Measurements from ENCODE around the gene CHD5.
A peak's percentile ranks its signal among the peaks of the same experiment; 100 is the strongest.
"Not testable (repeated sequence)": the region's sequence is repeated elsewhere in the genome, so short reads cannot be mapped to it uniquely, and the experiment has no call there.

Gene CHD5

DNA sequence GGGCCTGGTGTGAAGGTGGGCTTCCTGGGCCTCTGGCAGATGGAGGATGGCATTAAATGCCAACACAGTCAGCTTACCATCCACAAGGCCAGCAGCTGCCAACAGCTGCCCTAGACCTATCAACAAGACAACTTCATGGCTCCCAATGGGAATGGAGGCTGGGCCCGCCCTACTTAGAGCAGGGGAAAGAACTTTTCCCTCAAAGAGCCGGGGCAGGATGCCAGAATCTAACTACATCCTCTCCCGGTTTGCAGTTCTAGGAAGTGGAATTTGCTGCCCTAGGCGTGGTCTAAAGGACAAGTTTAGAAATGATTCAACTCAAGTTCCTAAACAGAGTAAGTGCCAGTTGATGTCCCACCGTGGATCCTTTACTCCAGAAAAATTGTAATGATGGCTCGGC, 42.5 kb upstream of the CHD5 start:
- Histone ChIP-seq H3K4me1 (ENCODE audit: control insufficient read depth in 1 of 2, insufficient read depth in 2 of 2, low read length in 2 of 2) (peaks cover 3 to 5% of the 10 kb centered on the region in 2 experiments), H2BK5ac (ENCODE audit: low read depth, low read length, poor library complexity) (no peak overlapping the region), H4K12ac (ENCODE audit: low read depth, low read length) (no peak overlapping the region), H2AK5ac (ENCODE audit: low read length) (no peak overlapping the region), H3K18ac (ENCODE audit: low read length) (no peak overlapping the region), H4K8ac (ENCODE audit: low read depth, low read length) (no peak overlapping the region), H3K27ac (ENCODE audit: low read depth, low read length) (no peak overlapping the region), H3K9ac (ENCODE audit: low read length) (no peak overlapping the region), H3K79me2 (ENCODE audit: control insufficient read depth, insufficient read depth, low read length, poor library complexity) (no peaks in the 10 kb centered on the region), H2AFZ (ENCODE audit: insufficient read depth, low read length, poor library complexity) (no peak overlapping the region), H2BK12ac (ENCODE audit: low read length) (no peak overlapping the region), H4K91ac (ENCODE audit: low read depth, low read length) (no peak overlapping the region), H3K9me3 (ENCODE audit: insufficient read depth, low read depth, low read length) (no peaks in the 10 kb centered on the region), H3K79me1 (ENCODE audit: low read length) (no peaks in the 10 kb centered on the region), H3K36me3 (ENCODE audit: control insufficient read depth in 1 of 2, insufficient read depth in 2 of 2, low read length in 2 of 2) (peaks cover 41% of the 10 kb centered on the region in 2 experiments), H3K4ac (ENCODE audit: low read depth, low read length) (no peak overlapping the region), H3K23ac (ENCODE audit: low read length) (no peak overlapping the region), H3K4me2 (ENCODE audit: low read length) (no peak overlapping the region), H3K4me3 (ENCODE audit: low read depth, low read length) (no peak overlapping the region), H3K27me3 (ENCODE audit: insufficient read depth, low read length) (no peaks in the 10 kb centered on the region), H3K14ac (ENCODE audit: low read length) (no peak overlapping the region), H2BK120ac (ENCODE audit: insufficient read depth, low read length, poor library complexity) (no peak overlapping the region)
- WGBS (ENCODE audit: extremely low coverage, insufficient coverage, insufficient read length) = no CpG with 5 or more reads among the region's 6 CpGs
- DNase-seq = peak in 1 of 2 donors; percentile 12

DNA sequence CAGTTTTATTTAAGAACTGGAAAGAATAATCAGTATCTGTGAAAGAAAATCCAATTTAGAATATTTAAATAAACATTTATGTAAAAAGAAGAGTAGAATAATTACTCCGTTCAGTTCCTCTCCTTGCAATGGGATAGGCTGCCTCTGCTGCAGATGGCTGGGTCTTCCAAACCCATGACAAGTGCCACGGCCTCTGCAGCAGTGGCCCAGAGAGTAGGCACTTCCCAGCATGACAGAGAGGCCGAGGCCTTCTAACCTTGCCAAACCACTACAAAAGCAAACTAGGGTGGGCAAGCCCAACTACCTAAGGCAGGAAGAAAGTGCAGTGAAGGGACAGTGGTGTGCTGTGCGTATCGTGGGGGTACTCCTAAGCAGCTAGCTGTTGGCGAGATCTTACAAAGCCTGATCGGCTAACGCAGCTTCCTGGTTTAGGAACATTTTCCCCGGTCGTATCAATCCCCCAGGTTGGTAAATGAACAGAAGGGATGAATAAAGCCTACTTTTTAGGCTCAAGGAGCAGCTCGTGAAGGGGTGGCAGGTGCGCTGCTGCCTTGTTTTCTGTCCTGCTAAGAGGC, 41.2 kb upstream of the CHD5 start:
- Histone ChIP-seq H2AK5ac (ENCODE audit: low read length) (no peak overlapping the region), H3K4me2 (ENCODE audit: low read length) (no peak overlapping the region), H3K9ac (ENCODE audit: low read length) (no peak overlapping the region), H3K9me3 (ENCODE audit: insufficient read depth, low read depth, low read length) (no peaks in the 10 kb centered on the region), H3K4me1 (ENCODE audit: control insufficient read depth in 1 of 2, insufficient read depth in 2 of 2, low read length in 2 of 2) (peaks cover 3 to 5% of the 10 kb centered on the region in 2 experiments), H2BK12ac (ENCODE audit: low read length) (no peak overlapping the region), H3K79me1 (ENCODE audit: low read length) (no peaks in the 10 kb centered on the region), H3K23ac (ENCODE audit: low read length) (no peak overlapping the region), H3K79me2 (ENCODE audit: control insufficient read depth, insufficient read depth, low read length, poor library complexity) (no peaks in the 10 kb centered on the region), H2BK5ac (ENCODE audit: low read depth, low read length, poor library complexity) (no peak overlapping the region), H4K8ac (ENCODE audit: low read depth, low read length) (no peak overlapping the region), H3K27ac (ENCODE audit: low read depth, low read length) (no peak overlapping the region), H4K91ac (ENCODE audit: low read depth, low read length) (no peak overlapping the region), H4K12ac (ENCODE audit: low read depth, low read length) (no peak overlapping the region), H2AFZ (ENCODE audit: insufficient read depth, low read length, poor library complexity) (no peak overlapping the region), H3K4ac (ENCODE audit: low read depth, low read length) (no peak overlapping the region), H3K27me3 (ENCODE audit: insufficient read depth, low read length) (no peaks in the 10 kb centered on the region), H3K4me3 (ENCODE audit: low read depth, low read length) (no peak overlapping the region), H3K36me3 (ENCODE audit: control insufficient read depth in 1 of 2, insufficient read depth in 2 of 2, low read length in 2 of 2) (peaks cover 36% of the 10 kb centered on the region in 2 experiments), H3K14ac (ENCODE audit: low read length) (no peak overlapping the region), H3K18ac (ENCODE audit: low read length) (no peak overlapping the region), H2BK120ac (ENCODE audit: insufficient read depth, low read length, poor library complexity) (no peak overlapping the region)
- no peak for DNase-seq
- WGBS (ENCODE audit: extremely low coverage, insufficient coverage, insufficient read length) = no CpG with 5 or more reads among the region's 12 CpGs

- H3K23ac ChIP-seq (ENCODE audit: low read length) = no peak overlapping the region
- no peaks in the 10 kb centered on the region for H3K27me3 ChIP-seq (ENCODE audit: insufficient read depth, low read length)
- no peak overlapping the region for H3K27ac ChIP-seq (ENCODE audit: low read depth, low read length)
- no CpG with 5 or more reads among the region's 8 CpGs for WGBS (ENCODE audit: extremely low coverage, insufficient coverage, insufficient read length)
- H2AK5ac ChIP-seq (ENCODE audit: low read length) = no peak overlapping the region
- no peak overlapping the region for H2BK12ac ChIP-seq (ENCODE audit: low read length)
- no peak overlapping the region for H2AFZ ChIP-seq (ENCODE audit: insufficient read depth, low read length, poor library complexity)
- H3K36me3 ChIP-seq (ENCODE audit: control insufficient read depth in 1 of 2, insufficient read depth in 2 of 2, low read length in 2 of 2) = peaks cover 25 to 26% of the 10 kb centered on the region in 2 experiments
- H3K4ac ChIP-seq (ENCODE audit: low read depth, low read length) = no peak overlapping the region
- H3K4me3 ChIP-seq (ENCODE audit: low read depth, low read length) = no peak overlapping the region
- H3K4me2 ChIP-seq (ENCODE audit: low read length) = no peak overlapping the region
- DNase-seq = peak; percentile 88 to 94
- H3K9ac ChIP-seq (ENCODE audit: low read length) = no peak overlapping the region
- H3K79me2 ChIP-seq (ENCODE audit: control insufficient read depth, insufficient read depth, low read length, poor library complexity) = no peaks in the 10 kb centered on the region
- no peak overlapping the region for H4K91ac ChIP-seq (ENCODE audit: low read depth, low read length)
- H3K9me3 ChIP-seq (ENCODE audit: insufficient read depth, low read depth, low read length) = no peaks in the 10 kb centered on the region
- H3K14ac ChIP-seq (ENCODE audit: low read length) = no peak overlapping the region
- H3K79me1 ChIP-seq (ENCODE audit: low read length) = no peaks in the 10 kb centered on the region
- no peak overlapping the region for H2BK120ac ChIP-seq (ENCODE audit: insufficient read depth, low read length, poor library complexity)
- H3K18ac ChIP-seq (ENCODE audit: low read length) = no peak overlapping the region
- peaks cover 3 to 5% of the 10 kb centered on the region in 2 experiments for H3K4me1 ChIP-seq (ENCODE audit: control insufficient read depth in 1 of 2, insufficient read depth in 2 of 2, low read length in 2 of 2)
- no peak overlapping the region for H2BK5ac ChIP-seq (ENCODE audit: low read depth, low read length, poor library complexity)
- H4K8ac ChIP-seq (ENCODE audit: low read depth, low read length) = no peak overlapping the region
- no peak overlapping the region for H4K12ac ChIP-seq (ENCODE audit: low read depth, low read length)
Observed at GRCh38 chr1:6220236-6220635, 40.1 kb upstream of the CHD5 start.

- H2AFZ ChIP-seq (ENCODE audit: insufficient read depth, low read length, poor library complexity); H3K27ac ChIP-seq (ENCODE audit: low read depth, low read length); H3K27me3 ChIP-seq (ENCODE audit: insufficient read depth, low read length); H4K8ac ChIP-seq (ENCODE audit: low read depth, low read length); H2AK5ac ChIP-seq (ENCODE audit: low read length); H3K79me2 ChIP-seq (ENCODE audit: control insufficient read depth, insufficient read depth, low read length, poor library complexity); H4K91ac ChIP-seq (ENCODE audit: low read depth, low read length); H3K4ac ChIP-seq (ENCODE audit: low read depth, low read length); H3K4me2 ChIP-seq (ENCODE audit: low read length); H3K18ac ChIP-seq (ENCODE audit: low read length); H3K9me3 ChIP-seq (ENCODE audit: insufficient read depth, low read depth, low read length); H2BK5ac ChIP-seq (ENCODE audit: low read depth, low read length, poor library complexity); H3K79me1 ChIP-seq (ENCODE audit: low read length); H2BK12ac ChIP-seq (ENCODE audit: low read length); H3K9ac ChIP-seq (ENCODE audit: low read length); H4K12ac ChIP-seq (ENCODE audit: low read depth, low read length); H3K23ac ChIP-seq (ENCODE audit: low read length); H2BK120ac ChIP-seq (ENCODE audit: insufficient read depth, low read length, poor library complexity); H3K4me1 ChIP-seq (ENCODE audit: control insufficient read depth in 1 of 2, insufficient read depth in 2 of 2, low read length in 2 of 2); H3K4me3 ChIP-seq (ENCODE audit: low read depth, low read length); H3K14ac ChIP-seq (ENCODE audit: low read length): not testable (repeated sequence)
- DNase-seq = peak; percentile 36 to 55
- H3K36me3 ChIP-seq (ENCODE audit: control insufficient read depth in 1 of 2, insufficient read depth in 2 of 2, low read length in 2 of 2) = peaks cover 19 to 20% of the 10 kb centered on the region in 2 experiments
- no CpG with 5 or more reads among the region's 11 CpGs for WGBS (ENCODE audit: extremely low coverage, insufficient coverage, insufficient read length)
Observed at GRCh38 chr1:6219641-6220040, 39.5 kb upstream of the CHD5 start.

All from trophoblast cell (in vitro differentiated cells and primary cell).